Neuronal stem cell (in vitro differentiated cells): ENCODE measurements around the gene ARRDC1.
"Not testable (repeated sequence)": the region's sequence is repeated elsewhere in the genome, so short reads cannot be mapped to it uniquely, and the experiment has no call there.

ENCODE experiments used
- DNase-seq: peaks from one replicate; pipeline ENCODE4 v3.0.0-alpha.2; 2013; ENCODE audit warnings: low spot score
- H2AFZ ChIP-seq: one replicate; pipeline ENCODE4 v1.6.1; 2013; ENCODE audit warnings: mild to moderate bottlenecking, low read length, inconsistent platforms
- H2AK5ac ChIP-seq: 2 replicates; pipeline ENCODE4 v1.6.1; 2013; ENCODE audit warnings: low read depth, mild to moderate bottlenecking, inconsistent platforms, low read length, moderate library complexity, mixed read lengths
- H2BK120ac ChIP-seq: 2 replicates; pipeline ENCODE4 v1.6.1; 2013; ENCODE audit warnings: low read depth, mild to moderate bottlenecking, inconsistent platforms, low read length, moderate library complexity, mixed read lengths
- H2BK12ac ChIP-seq: one replicate; pipeline ENCODE4 v1.6.1; 2013; ENCODE audit warnings: low read length, inconsistent platforms
- H2BK15ac ChIP-seq: 2 replicates; pipeline ENCODE4 v1.6.1; 2013; ENCODE audit warnings: mild to moderate bottlenecking, low read length, inconsistent platforms, mixed read lengths
- H2BK5ac ChIP-seq: one replicate; pipeline ENCODE4 v1.6.1; 2013; ENCODE audit warnings: inconsistent platforms, mild to moderate bottlenecking, low read length, moderate library complexity
- H3K14ac ChIP-seq: one replicate; pipeline ENCODE4 v1.6.1; 2013; ENCODE audit warnings: low read length, inconsistent platforms
- H3K18ac ChIP-seq: 2 replicates; pipeline ENCODE4 v1.6.1; 2013; ENCODE audit warnings: low read length, inconsistent platforms
- H3K23ac ChIP-seq: 2 replicates; pipeline ENCODE4 v1.6.1; 2013; ENCODE audit warnings: low read depth, mild to moderate bottlenecking, mixed read lengths, low read length, inconsistent platforms; ENCODE audit not compliant: poor library complexity
- H3K27ac ChIP-seq: replicated peaks from 3 replicates; pipeline ENCODE4 v1.5.1; 2013; ENCODE audit warnings: low read length, inconsistent platforms
- H3K27me3 ChIP-seq, 3 experiments: 2 replicates each; pipeline ENCODE4 v1.6.1; 2013; ENCODE audit warnings: low read length in 3 of 3, mild to moderate bottlenecking in 2 of 3, inconsistent platforms in 1 of 3, low read depth in 1 of 3, mixed read lengths in 1 of 3, moderate library complexity in 1 of 3; ENCODE audit not compliant: control insufficient read depth in 3 of 3, insufficient read depth in 3 of 3
- H3K36me3 ChIP-seq, 2 donors: replicated peaks in 1 of 2; 2 replicates each; pipeline ENCODE4 v1.6.1; 2013; ENCODE audit warnings: low read length in 2 of 2; ENCODE audit not compliant: control insufficient read depth in 2 of 2, insufficient read depth in 2 of 2
- H3K4ac ChIP-seq: 2 replicates; pipeline ENCODE4 v1.6.1; 2013; ENCODE audit warnings: inconsistent platforms, mild to moderate bottlenecking, low read length, moderate library complexity
- H3K4me1 ChIP-seq, 2 donors: 1 replicate in 1 of 2; 2 replicates in 1 of 2; pipeline ENCODE4 v1.6.1; 2013; ENCODE audit warnings: low read length in 2 of 2, low read depth in 1 of 2; ENCODE audit not compliant: control insufficient read depth in 2 of 2, insufficient read depth in 1 of 2
- H3K4me2 ChIP-seq: one replicate; pipeline ENCODE4 v1.6.1; 2013; ENCODE audit warnings: mild to moderate bottlenecking, low read length, inconsistent platforms; ENCODE audit not compliant: insufficient read depth, poor library complexity, severe bottlenecking
- H3K4me3 ChIP-seq, 2 donors: 2 replicates each; pipeline ENCODE4 v1.5.1; 2013; ENCODE audit warnings: low read length in 2 of 2, mild to moderate bottlenecking in 2 of 2, inconsistent platforms in 1 of 2, moderate library complexity in 1 of 2
- H3K79me1 ChIP-seq: one replicate; pipeline ENCODE4 v1.6.1; 2013; ENCODE audit warnings: low read depth, mild to moderate bottlenecking, inconsistent platforms, low read length, moderate library complexity
- H3K9ac ChIP-seq: one replicate; pipeline ENCODE4 v1.6.1; 2013; ENCODE audit warnings: mild to moderate bottlenecking, low read depth, low read length, inconsistent platforms; ENCODE audit not compliant: poor library complexity
- H3K9me3 ChIP-seq, 2 donors: replicated peaks in 1 of 2; 2 replicates each; pipeline versions ENCODE3 to v1.6.1; 2013; ENCODE audit warnings: low read length in 2 of 2, mild to moderate bottlenecking in 2 of 2, inconsistent platforms in 1 of 2, low read depth in 1 of 2, mixed read lengths in 1 of 2, moderate library complexity in 1 of 2; ENCODE audit not compliant: control insufficient read depth in 2 of 2, insufficient read depth in 1 of 2
- H4K8ac ChIP-seq: one replicate; pipeline ENCODE4 v1.6.1; 2013; ENCODE audit warnings: low read depth, mild to moderate bottlenecking, inconsistent platforms, low read length, moderate library complexity
- H4K91ac ChIP-seq: one replicate; pipeline ENCODE4 v1.6.1; 2013; ENCODE audit warnings: low read length, low read depth, mild to moderate bottlenecking, inconsistent platforms; ENCODE audit not compliant: poor library complexity
- WGBS, 2 donors: extraction: QIAGEN DNeasy Blood & Tissue Kit; methylation state at CpG; one replicate each; pipeline ENCODE4 v1.1.7; 2013; ENCODE audit warnings: missing lambda C conversion rate in 2 of 2, mixed read lengths in 1 of 2; ENCODE audit not compliant: insufficient read length in 2 of 2, insufficient replicate concordance in 1 of 2; ENCODE audit errors: extremely low coverage in 2 of 2; 5-methylcytosine and 5-hydroxymethylcytosine counted together

The ARRDC1 gene

DNA sequence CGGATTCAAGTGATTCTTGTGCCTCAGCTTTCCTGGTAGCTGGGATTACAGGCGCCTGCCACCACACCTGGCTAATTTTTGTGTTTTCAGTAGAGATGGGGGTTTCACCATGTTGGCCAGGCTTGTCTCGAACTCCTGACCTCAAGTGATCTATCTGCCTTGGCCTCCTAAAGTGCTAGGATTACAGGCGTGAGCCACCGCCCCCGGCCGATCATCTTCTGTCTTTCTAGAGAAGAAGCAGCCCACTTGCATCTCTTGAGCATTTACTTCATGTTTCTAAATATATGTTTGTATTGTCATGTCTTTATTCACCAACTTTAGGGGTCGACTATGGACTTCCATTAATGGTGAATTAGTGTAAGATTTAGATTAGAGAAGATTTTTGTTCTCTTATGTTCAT is 16.7 kb downstream of the ARRDC1 start:
- not testable (repeated sequence) for H2AFZ ChIP-seq, H3K18ac ChIP-seq, H2AK5ac ChIP-seq, H3K9ac ChIP-seq, H3K27me3 ChIP-seq, H4K91ac ChIP-seq, H2BK15ac ChIP-seq, H4K8ac ChIP-seq, H3K4me2 ChIP-seq, H3K27ac ChIP-seq, H3K4ac ChIP-seq, H3K4me3 ChIP-seq, DNase-seq, H2BK120ac ChIP-seq, H3K14ac ChIP-seq, H3K23ac ChIP-seq, H2BK5ac ChIP-seq, H2BK12ac ChIP-seq, H3K9me3 ChIP-seq
- H3K4me1 ChIP-seq, result peaks cover 8 to 13% of the 10 kb centered on the region in 2 donors
- peaks cover 13% of the 10 kb centered on the region for H3K79me1 ChIP-seq
- WGBS, 2 donors, result no CpG with 5 or more reads among the region's 8 CpGs
- H3K36me3 ChIP-seq, result peaks cover 5 to 46% of the 10 kb centered on the region in 2 donors

DNA sequence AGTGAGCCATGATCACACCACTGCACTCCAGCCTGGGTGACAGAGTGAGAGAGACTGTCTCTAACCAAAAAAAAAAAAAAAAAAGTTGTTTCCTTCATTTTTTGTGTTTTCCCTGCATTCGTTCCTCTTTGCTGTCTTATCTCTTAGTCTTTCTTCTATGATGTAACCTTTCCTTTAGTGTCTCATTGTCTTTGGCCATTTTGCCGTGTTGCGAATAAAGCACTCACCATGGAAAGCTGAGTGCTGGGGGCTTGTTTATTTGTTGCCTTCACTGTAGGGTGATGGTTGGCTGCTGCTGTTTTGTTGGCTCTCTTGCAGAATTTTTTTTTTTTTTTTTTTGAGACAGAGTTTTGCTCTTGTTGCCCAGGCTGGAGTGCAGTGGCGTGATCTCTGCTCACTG is 21.0 kb downstream of the ARRDC1 start:
- Histone ChIP-seq H2BK120ac (no peak overlapping the region), H2BK5ac (no peak overlapping the region), H2AK5ac (no peak overlapping the region), H3K18ac (no peak overlapping the region), H2BK12ac (no peak overlapping the region), H3K4ac (no peak overlapping the region), H3K14ac (no peak overlapping the region), H3K23ac (no peak overlapping the region), H3K36me3 (peaks cover 3 to 38% of the 10 kb centered on the region in 2 donors), H2BK15ac (no peak overlapping the region), H4K91ac (no peak overlapping the region), H3K9ac (no peak overlapping the region), H3K4me1 (peaks cover 0 to 1% of the 10 kb centered on the region in 2 donors), H3K79me1 (peaks cover 6% of the 10 kb centered on the region), H3K4me3 (no peak overlapping the region), H3K9me3 (no peaks in the 10 kb centered on the region), H3K27ac (no peak overlapping the region), H2AFZ (no peak overlapping the region), H4K8ac (no peak overlapping the region), H3K4me2 (no peak overlapping the region), H3K27me3 (no peaks in the 10 kb centered on the region)
- no CpG with 5 or more reads among the region's 4 CpGs for WGBS, 2 donors
- no peak for DNase-seq

DNA sequence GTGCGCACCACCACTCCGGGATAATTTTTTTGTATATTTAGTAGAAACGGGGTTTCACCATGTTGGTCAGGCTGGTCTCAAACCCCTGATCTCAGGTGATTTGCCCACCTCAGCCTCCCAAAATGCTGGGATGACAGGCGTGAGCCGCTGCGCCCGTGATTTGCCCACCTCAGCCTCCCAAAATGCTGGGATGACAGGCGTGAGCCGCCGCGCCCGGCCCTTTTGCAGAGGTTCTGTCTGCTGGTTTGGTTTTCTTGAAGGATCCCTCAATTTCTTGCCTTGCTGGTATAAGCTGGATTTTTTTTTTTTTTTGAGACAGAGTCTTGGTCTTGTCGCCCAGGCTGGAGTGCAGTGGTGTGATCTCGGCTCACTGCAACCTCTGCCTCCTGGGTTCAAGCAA is 21.9 kb downstream of the ARRDC1 start:
- not testable (repeated sequence) for H3K18ac ChIP-seq, H3K27me3 ChIP-seq, H3K9me3 ChIP-seq, H2AK5ac ChIP-seq, H3K4me3 ChIP-seq, H2BK12ac ChIP-seq, H3K79me1 ChIP-seq, H3K14ac ChIP-seq, H2AFZ ChIP-seq, H2BK5ac ChIP-seq, H2BK15ac ChIP-seq, H4K8ac ChIP-seq, H3K23ac ChIP-seq, H3K4me2 ChIP-seq, H2BK120ac ChIP-seq, H3K4ac ChIP-seq, H3K27ac ChIP-seq, H3K4me1 ChIP-seq, DNase-seq, H3K9ac ChIP-seq, H4K91ac ChIP-seq
- H3K36me3 ChIP-seq, result peaks cover 2 to 38% of the 10 kb centered on the region in 2 donors
- WGBS, 2 donors, result no CpG with 5 or more reads among the region's 14 CpGs

DNA sequence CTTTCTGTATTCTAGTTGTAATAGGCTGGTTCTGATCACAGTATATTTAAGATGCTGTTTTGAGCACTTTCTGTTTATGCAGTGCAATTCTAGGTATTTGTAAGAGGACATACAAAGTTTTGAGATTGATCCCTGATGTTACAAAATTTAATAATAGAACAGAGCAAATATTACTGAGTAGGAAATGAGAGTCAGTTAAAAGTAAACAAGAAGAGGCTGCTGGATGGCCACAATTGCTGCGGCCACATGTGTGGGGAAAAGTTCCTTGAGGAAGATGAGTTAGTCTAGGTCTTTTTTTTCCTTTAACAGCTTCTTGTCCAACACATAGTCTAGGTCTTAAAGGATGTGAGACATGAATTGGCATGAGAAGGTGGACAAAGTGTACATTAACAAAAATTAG is 24.6 kb downstream of the ARRDC1 start:
- no peak overlapping the region for H3K14ac ChIP-seq
- peaks cover 0 to 26% of the 10 kb centered on the region in 2 donors for H3K36me3 ChIP-seq
- H3K9me3 ChIP-seq, result no peaks in the 10 kb centered on the region
- H3K23ac ChIP-seq, result no peak overlapping the region
- no peak overlapping the region for H4K91ac ChIP-seq
- no peak overlapping the region for H2BK15ac ChIP-seq
- H3K4ac ChIP-seq, result no peak overlapping the region
- no peak overlapping the region for H2AK5ac ChIP-seq
- no peak overlapping the region for H2BK120ac ChIP-seq
- no peak overlapping the region for H3K4me3 ChIP-seq
- H3K4me1 ChIP-seq, result no peaks in the 10 kb centered on the region
- no peak overlapping the region for H3K4me2 ChIP-seq
- no CpG with 5 or more reads among the region's 1 CpG for WGBS, 2 donors
- H3K27me3 ChIP-seq, result no peaks in the 10 kb centered on the region
- H4K8ac ChIP-seq, result no peak overlapping the region
- H3K18ac ChIP-seq, result no peak overlapping the region
- H3K79me1 ChIP-seq, result peaks cover 13% of the 10 kb centered on the region
- DNase-seq, result no peak
- H2BK12ac ChIP-seq, result no peak overlapping the region
- no peak overlapping the region for H2BK5ac ChIP-seq
- no peak overlapping the region for H3K27ac ChIP-seq
- H3K9ac ChIP-seq, result no peak overlapping the region
- H2AFZ ChIP-seq, result no peak overlapping the region
